Activated CD4-positive, alpha-beta T cell treated with anti-CD3 and anti-CD28 coated beads for 36 hours (primary cell): Measurements from ENCODE around the gene CTNND2. TPM values are rescaled to one million over a fixed set of nuclear protein-coding genes. Genes with fewer than 3 reads are reported as not detected.

Experiments
- ATAC-seq: fragments of 200-7000 bp; cut with Tn5 transposase; one replicate; pipeline ENCODE4 v1.10.0; 2021; ENCODE audit warnings: mild to moderate bottlenecking, moderate library complexity
- CTCF ChIA-PET: fragments of 350-600 bp; sonication (Branson Sonifier 250); formaldehyde crosslinking; loops from one replicate; lab custom pipeline; 2021; ENCODE audit warnings: antibody characterized with exemption; lab: Charles Lee
- POLR2A ChIA-PET: fragments of 350-600 bp; sonication (Branson Sonifier 250); formaldehyde crosslinking; loops from one replicate; lab custom pipeline; 2021; ENCODE audit warnings: antibody characterized with exemption, inconsistent platforms; lab: Charles Lee
- DNase-seq: peaks from one replicate; pipeline ENCODE4 v3.0.0-alpha.2; 2020
- H3K27ac Mint-ChIP-seq: one replicate; pipeline ENCODE4 v1.8.0; 2021; ENCODE audit warnings: mixed read lengths
- H3K27me3 Mint-ChIP-seq: one replicate; pipeline ENCODE4 v1.8.0; 2021; ENCODE audit warnings: mixed read lengths
- H3K36me3 Mint-ChIP-seq: one replicate; pipeline ENCODE4 v1.8.0; 2021; ENCODE audit warnings: low read depth, mixed read lengths
- H3K4me1 Mint-ChIP-seq: one replicate; pipeline ENCODE4 v1.8.0; 2021; ENCODE audit warnings: mixed read lengths
- H3K4me3 Mint-ChIP-seq: one replicate; pipeline ENCODE4 v1.8.0; 2021; ENCODE audit warnings: mild to moderate bottlenecking, moderate library complexity, mixed read lengths
- H3K9me3 Mint-ChIP-seq: one replicate; pipeline ENCODE4 v1.8.0; 2021; ENCODE audit warnings: low read depth, mixed read lengths
- intact Hi-C, 2 experiments: fragments of 100-400 bp; cut with DNase I in 1 of 2; cut with micrococcal nuclease in 1 of 2; formaldehyde crosslinking; loops; one replicate each; pipeline versions ENCODE4 v1.14.2 to v1.15.1; 2022 to 2024; cut with DNase I, micrococcal nuclease
- total RNA-seq, 2 experiments: library from RNA; stranded (reverse); gene quantifications; one replicate each; pipeline ENCODE4 v1.2.3, GENCODE V29; 2021

CTNND2 gene
- total RNA-seq, 2 experiments from 2014 or later = not detected

DNA sequence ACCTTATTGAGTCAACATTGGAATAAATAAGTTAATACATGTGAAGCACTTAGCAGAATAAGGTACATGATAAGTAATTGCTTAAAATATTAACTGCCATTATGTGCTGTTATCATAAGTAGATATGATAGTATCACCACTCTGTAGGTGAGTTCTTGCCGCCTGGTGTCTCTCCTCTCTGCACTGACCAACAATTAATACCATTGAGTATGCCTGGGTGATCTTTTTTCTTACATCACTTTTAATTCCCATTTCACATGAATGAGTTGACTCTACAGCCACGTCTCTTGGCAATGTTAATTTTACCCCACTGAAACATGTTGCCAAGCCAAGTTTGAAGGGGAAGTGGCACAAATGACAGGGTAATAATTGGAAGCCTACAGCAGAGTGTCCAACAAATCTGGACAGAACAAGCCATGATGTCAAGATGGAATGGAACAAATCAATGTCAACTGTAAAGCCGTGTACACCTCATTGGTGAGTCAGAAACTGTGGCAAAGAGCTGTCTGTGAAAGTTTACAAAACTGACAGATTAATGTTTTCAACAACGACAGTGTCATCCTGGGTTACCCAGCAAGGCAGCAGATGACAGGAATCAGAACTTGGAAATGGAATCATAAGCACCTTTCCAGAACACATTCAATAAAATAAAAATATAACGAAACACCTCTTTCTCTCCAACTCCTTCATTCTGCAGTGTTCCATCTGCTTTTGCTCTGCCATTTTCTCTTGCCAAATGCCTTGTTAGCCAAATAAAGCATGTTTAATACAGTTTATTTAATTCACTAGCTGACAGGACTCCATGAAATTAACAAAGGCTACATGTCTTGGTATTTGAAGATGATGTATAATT is 330.9 kb downstream of the CTNND2 start:
- ChIA-PET CTCF (no interaction called here), POLR2A (no interaction called here)
- H3K27ac Mint-ChIP-seq = no peak overlapping the region
- H3K9me3 Mint-ChIP-seq = no peaks in the 10 kb centered on the region
- H3K36me3 Mint-ChIP-seq = no peaks in the 10 kb centered on the region
- H3K4me3 Mint-ChIP-seq = no peak overlapping the region
- intact Hi-C loops = no loop called here
- ATAC-seq (no peak), DNase-seq (no peak)
- H3K4me1 Mint-ChIP-seq = no peaks in the 10 kb centered on the region
- H3K27me3 Mint-ChIP-seq = no peaks in the 10 kb centered on the region

DNA sequence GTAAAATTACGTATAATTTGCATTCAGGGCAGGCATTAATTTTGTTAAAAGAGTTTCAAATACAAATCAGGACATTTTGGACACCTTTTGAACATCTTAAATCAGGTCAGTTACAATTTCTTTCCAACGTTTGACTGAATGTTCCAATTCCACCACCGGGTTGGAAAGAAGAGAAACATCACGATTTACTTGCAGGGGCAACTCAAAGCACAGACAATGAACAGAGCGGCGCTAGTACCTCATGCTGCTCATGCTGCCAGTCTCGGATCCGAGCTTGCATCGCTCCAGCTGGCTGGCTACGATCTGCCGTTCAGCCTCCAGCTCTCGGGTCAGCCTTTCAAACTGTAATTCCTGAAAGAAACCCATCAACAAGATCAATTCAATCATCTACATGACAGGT is 339.5 kb downstream of the CTNND2 start:
- ChIA-PET CTCF (no interaction called here), POLR2A (no interaction called here)
- Mint-ChIP-seq H3K27me3 (no peaks in the 10 kb centered on the region), H3K27ac (no peak overlapping the region), H3K4me1 (no peaks in the 10 kb centered on the region), H3K4me3 (no peak overlapping the region), H3K36me3 (no peaks in the 10 kb centered on the region), H3K9me3 (no peaks in the 10 kb centered on the region)
- intact Hi-C loops = no loop called here
- DNase-seq (no peak), ATAC-seq (no peak)

DNA sequence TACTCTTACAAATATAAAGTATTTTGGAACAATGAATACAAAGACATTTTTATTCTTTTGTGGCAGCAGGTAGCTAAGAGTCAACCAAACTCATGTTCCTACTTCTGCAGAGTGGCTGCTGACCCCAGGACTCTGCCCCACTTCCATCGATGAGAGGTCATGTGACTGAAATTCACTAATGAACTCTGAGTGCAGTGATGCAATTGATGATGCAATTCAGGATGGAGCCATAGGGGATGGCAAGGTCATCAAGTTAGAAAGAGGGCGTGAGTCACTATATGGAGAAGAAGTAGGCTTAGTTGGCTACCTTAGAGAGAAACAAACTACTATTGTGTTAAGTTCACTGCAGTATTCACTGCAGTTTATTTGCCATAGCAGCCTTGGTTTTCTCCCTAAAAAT is 340.4 kb downstream of the CTNND2 start:
- H3K4me3 Mint-ChIP-seq = no peak overlapping the region
- no peak overlapping the region for H3K27ac Mint-ChIP-seq
- POLR2A ChIA-PET = no interaction called here

DNA sequence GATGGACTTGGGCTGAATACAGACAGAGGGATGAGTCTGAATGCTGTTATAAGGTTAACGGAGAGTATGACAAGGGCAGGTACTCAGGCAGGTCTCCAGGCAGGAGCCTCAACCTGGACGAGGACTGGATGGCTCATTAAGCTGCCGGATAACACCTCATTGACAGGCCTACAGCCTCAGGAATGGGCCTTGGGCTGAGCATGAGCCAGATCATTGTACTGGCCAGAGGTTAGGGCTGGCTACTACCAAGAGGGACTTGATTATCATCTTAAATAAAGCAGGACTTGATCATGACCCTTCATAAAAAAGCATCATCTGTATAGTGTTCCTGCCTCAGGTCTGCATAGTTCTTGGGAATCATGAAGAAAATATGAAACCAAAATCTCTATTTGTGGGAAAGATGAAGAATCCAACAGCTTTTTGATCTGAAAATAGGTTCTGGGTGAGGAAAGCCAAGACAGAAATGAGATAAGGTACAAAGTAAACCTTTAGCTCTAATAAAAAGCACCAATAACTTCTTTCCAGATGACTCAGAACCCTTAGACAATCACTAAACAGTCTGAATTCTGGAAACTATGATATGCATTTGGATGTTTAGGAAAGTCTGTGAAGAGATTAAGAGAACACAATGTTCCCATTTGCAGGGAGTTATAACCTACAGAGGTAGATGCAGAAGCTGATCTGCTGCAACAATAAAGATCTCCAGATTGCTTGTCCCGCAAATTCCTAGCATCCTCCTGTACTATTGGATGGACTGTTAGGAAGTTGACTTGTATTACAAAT is 343.1 kb downstream of the CTNND2 start:
- H3K4me3 Mint-ChIP-seq = no peak overlapping the region
- H3K36me3 Mint-ChIP-seq = no peaks in the 10 kb centered on the region
- H3K27me3 Mint-ChIP-seq = no peaks in the 10 kb centered on the region
- ChIA-PET CTCF (no interaction called here), POLR2A (no interaction called here)
- DNase-seq (no peak), ATAC-seq (no peak)
- H3K27ac Mint-ChIP-seq = no peak overlapping the region
- H3K9me3 Mint-ChIP-seq = no peaks in the 10 kb centered on the region
- no peaks in the 10 kb centered on the region for H3K4me1 Mint-ChIP-seq
- intact Hi-C loops = no loop called here

More for the DNA sequence above, 340.4 kb downstream of the CTNND2 start:
- ATAC-seq (no peak), DNase-seq (no peak)
- CTCF ChIA-PET = no interaction called here
- no peaks in the 10 kb centered on the region for H3K36me3 Mint-ChIP-seq
- intact Hi-C loops = no loop called here
- H3K4me1 Mint-ChIP-seq = no peaks in the 10 kb centered on the region
- H3K27me3 Mint-ChIP-seq = no peaks in the 10 kb centered on the region
- H3K9me3 Mint-ChIP-seq = no peaks in the 10 kb centered on the region

DNA sequence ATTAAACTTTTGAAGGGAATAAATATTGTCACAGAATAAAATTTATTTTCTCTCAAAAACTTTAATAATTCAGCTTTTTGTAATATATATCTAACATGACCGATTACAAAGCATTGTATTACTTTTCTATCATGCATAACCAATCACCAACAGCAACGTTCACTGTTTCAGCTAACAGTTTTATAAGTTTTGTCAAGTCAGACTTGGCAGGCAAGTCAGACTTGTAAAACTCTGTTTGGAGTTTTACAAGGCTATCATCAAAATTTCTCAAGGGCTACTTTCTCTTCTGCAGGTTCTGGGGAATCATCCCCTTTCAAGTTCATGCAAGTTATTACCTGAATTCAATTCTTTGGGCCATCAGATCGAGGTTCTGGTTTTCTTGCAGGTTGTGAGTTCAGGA is 347.2 kb downstream of the CTNND2 start:
- CTCF ChIA-PET = no interaction called here
- intact Hi-C loops = no loop called here
- POLR2A ChIA-PET = no interaction called here
- H3K27me3 Mint-ChIP-seq = no peaks in the 10 kb centered on the region
- no peaks in the 10 kb centered on the region for H3K9me3 Mint-ChIP-seq
- H3K27ac Mint-ChIP-seq = no peak overlapping the region
- H3K4me3 Mint-ChIP-seq = no peak overlapping the region
- DNase-seq = no peak
- H3K36me3 Mint-ChIP-seq = no peaks in the 10 kb centered on the region
- no peak for ATAC-seq
- no peaks in the 10 kb centered on the region for H3K4me1 Mint-ChIP-seq

DNA sequence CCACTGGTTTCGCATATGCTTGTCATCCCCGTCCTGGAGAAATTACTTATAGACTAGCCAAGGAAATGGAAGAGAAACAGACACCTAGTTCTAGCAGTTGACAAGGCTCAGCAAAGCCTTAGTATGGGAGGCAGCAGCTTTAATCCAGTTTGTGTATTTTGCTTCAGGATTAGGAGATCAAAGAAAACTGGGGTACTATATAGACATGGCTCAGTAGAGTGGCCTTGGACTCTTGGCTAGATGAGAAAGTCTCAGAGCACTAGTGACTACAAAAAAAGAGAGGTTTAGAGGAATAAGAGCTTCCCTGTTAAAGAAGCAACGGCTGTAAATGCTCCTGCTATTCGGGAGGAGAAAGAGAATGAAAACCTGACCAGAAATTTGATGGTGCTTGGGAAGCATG is 349.1 kb downstream of the CTNND2 start:
- Mint-ChIP-seq H3K4me1 (no peaks in the 10 kb centered on the region), H3K9me3 (no peaks in the 10 kb centered on the region), H3K27me3 (no peaks in the 10 kb centered on the region), H3K4me3 (no peak overlapping the region), H3K27ac (no peak overlapping the region), H3K36me3 (no peaks in the 10 kb centered on the region)
- intact Hi-C loops = no loop called here
- ChIA-PET CTCF (no interaction called here), POLR2A (no interaction called here)
- DNase-seq = no peak
- ATAC-seq = no peak

DNA sequence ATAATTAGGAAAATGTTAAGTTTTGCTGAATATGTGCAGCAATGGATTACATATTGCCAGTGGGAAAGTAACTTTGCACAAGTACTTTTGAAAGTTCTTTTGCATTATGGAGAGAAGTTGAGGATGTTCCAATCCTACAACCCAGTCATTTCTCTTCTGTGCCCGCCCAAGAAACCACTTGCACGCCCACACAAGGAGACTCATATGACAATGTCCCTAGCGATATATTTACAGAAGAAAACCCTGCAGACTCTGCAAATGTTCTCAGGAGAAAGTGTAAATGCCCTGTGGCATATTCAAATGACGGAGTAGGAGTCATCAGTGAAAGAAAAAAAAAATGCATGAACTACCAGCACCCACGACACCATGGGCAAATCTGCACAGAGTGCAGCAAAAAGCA is 356.5 kb downstream of the CTNND2 start:
- Mint-ChIP-seq H3K9me3 (no peaks in the 10 kb centered on the region), H3K36me3 (no peaks in the 10 kb centered on the region), H3K4me1 (no peaks in the 10 kb centered on the region), H3K27me3 (peaks cover 2% of the 10 kb centered on the region), H3K27ac (no peak overlapping the region), H3K4me3 (no peak overlapping the region)
- intact Hi-C loops = no loop called here
- ChIA-PET CTCF (interaction anchor here (0.6 kb wide), 1 partner anchor 1863 kb away, joined by 3 read pairs; no protein-coding TSS in a partner anchor), POLR2A (no interaction called here)
- ATAC-seq = no peak
- DNase-seq = no peak

DNA sequence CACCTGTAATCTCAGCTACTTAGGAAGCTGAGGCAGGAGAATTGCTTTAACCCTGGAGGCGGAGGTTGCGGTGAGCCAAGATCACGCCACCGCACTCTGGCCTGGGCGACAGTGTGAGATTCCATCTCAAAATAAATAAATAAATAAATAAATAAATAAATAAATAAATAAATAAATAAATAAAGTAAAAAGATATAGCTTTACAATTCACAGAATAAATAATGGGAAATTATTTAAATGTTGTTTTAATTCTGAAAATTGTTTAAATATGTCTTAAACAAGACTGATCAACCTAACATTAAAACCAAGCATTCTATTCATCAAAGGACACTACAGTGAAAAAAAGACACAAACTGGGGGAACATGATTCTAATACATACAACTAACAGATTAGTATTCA is 357.1 kb downstream of the CTNND2 start:
- ChIA-PET POLR2A (no interaction called here), CTCF (no interaction called here)
- H3K9me3 Mint-ChIP-seq = no peaks in the 10 kb centered on the region
- DNase-seq (no peak), ATAC-seq (no peak)
- peaks cover 2% of the 10 kb centered on the region for H3K27me3 Mint-ChIP-seq
- intact Hi-C loops = no loop called here
- H3K36me3 Mint-ChIP-seq = no peaks in the 10 kb centered on the region
- no peaks in the 10 kb centered on the region for H3K4me1 Mint-ChIP-seq
- no peak overlapping the region for H3K27ac Mint-ChIP-seq
- H3K4me3 Mint-ChIP-seq = no peak overlapping the region

DNA sequence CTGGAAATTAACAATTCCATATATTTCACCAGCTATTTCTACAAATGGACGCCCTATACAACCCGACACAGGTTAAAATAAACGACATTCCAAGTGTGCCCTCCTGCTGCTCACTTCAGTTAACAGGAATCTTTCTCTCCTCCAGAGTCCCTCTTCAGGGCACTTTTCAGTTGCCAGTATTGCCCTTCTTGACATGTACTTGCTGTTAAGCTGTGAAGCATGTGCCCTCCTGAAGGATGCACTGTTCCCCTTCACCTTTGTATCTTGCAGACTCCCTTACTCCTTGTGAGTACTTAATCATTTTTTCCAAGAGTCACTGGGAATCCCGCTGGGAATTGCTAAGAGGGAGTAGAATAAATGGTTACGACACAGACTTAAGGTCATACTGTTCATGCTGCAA is 364.1 kb downstream of the CTNND2 start:
- H3K4me3 Mint-ChIP-seq = no peak overlapping the region
- no peaks in the 10 kb centered on the region for H3K4me1 Mint-ChIP-seq
- CTCF ChIA-PET = no interaction called here
- POLR2A ChIA-PET = no interaction called here
- H3K27me3 Mint-ChIP-seq = peaks cover 6% of the 10 kb centered on the region
- H3K27ac Mint-ChIP-seq = no peak overlapping the region
- intact Hi-C loops = no loop called here
- H3K9me3 Mint-ChIP-seq = no peaks in the 10 kb centered on the region
- DNase-seq (no peak), ATAC-seq (no peak)
- H3K36me3 Mint-ChIP-seq = no peaks in the 10 kb centered on the region

DNA sequence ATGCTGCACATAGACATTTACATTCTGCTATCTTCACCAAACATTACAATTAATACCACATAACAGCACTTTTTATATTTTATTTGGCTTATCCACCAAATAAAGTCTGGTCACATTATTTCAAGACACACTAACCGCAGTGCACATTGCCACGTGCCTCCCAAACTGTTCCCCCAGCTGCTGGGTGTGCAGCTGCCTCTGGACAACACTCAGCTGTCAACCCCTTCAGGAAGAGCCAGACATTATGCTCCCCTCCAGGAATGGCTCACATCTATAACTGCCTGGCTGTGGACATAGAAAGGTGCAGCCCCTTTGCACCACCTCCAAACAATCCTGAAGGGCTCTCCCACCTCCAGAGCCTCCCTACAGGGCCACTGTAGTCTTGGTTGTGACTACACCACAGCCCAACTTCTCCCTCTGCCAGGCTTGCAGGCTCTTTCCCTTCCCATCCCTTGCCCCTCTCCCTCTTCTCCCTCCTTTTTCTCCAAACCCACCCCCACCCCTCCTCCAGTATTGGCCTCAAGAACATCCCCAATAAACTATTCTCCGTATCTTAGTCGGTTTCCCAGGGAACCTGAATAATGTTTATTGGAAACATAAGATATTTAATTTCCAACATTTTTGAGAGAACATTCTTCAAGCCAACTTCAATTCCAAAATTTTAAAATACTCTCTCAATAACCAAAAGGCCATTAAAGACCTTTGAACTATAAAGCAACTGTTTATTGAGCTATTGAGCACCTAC is 372.3 kb downstream of the CTNND2 start:
- Mint-ChIP-seq H3K27ac (no peak overlapping the region), H3K4me1 (no peaks in the 10 kb centered on the region), H3K4me3 (no peak overlapping the region), H3K27me3 (peaks cover 2% of the 10 kb centered on the region), H3K36me3 (no peaks in the 10 kb centered on the region), H3K9me3 (no peaks in the 10 kb centered on the region)
- DNase-seq = no peak
- intact Hi-C loops = no loop called here
- POLR2A ChIA-PET = no interaction called here
- no peak for ATAC-seq
- CTCF ChIA-PET = no interaction called here

DNA sequence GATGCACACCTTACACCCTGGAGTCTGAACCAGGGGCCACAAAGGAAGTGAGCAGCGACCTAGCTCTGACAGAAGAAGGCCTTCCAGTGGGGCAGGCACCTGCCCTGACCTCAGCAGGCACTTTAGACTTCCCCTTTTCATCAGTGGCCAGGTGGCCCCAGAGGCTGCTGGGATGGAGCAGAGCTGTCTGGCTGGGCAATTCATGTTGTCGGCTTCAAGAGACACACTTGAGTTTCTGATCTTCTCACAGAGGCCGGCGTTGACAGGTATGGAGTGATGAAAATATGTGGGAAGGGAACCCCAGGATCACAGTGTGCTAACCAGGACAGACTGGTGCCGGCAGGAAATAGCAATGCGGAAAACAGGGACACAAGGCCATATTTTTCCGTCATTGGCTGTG is 375.5 kb downstream of the CTNND2 start:
- ChIA-PET CTCF (no interaction called here), POLR2A (no interaction called here)
- H3K9me3 Mint-ChIP-seq = no peaks in the 10 kb centered on the region
- peaks cover 2% of the 10 kb centered on the region for H3K27me3 Mint-ChIP-seq
- H3K4me3 Mint-ChIP-seq = no peak overlapping the region
- DNase-seq (no peak), ATAC-seq (no peak)
- intact Hi-C loops = no loop called here
- no peaks in the 10 kb centered on the region for H3K4me1 Mint-ChIP-seq
- no peak overlapping the region for H3K27ac Mint-ChIP-seq
- H3K36me3 Mint-ChIP-seq = no peaks in the 10 kb centered on the region
